Activated CD4-positive, alpha-beta T cell treated with anti-CD3 and anti-CD28 coated beads for 36 hours (primary cell): ENCODE measurements around the gene PAQR7. TPM values are rescaled to one million over a fixed set of nuclear protein-coding genes. Genes with fewer than 3 reads are reported as not detected.

ENCODE experiments used
- ATAC-seq: fragments of 200-7000 bp; cut with Tn5 transposase; one replicate; pipeline ENCODE4 v1.10.0; 2021; ENCODE audit warnings: mild to moderate bottlenecking, moderate library complexity
- CTCF ChIA-PET: fragments of 350-600 bp; sonication (Branson Sonifier 250); formaldehyde crosslinking; loops from one replicate; lab custom pipeline; 2021; ENCODE audit warnings: antibody characterized with exemption; lab: Charles Lee
- POLR2A ChIA-PET: fragments of 350-600 bp; sonication (Branson Sonifier 250); formaldehyde crosslinking; loops from one replicate; lab custom pipeline; 2021; ENCODE audit warnings: antibody characterized with exemption, inconsistent platforms; lab: Charles Lee
- DNase-seq: peaks from one replicate; pipeline ENCODE4 v3.0.0-alpha.2; 2020
- H3K27ac Mint-ChIP-seq: one replicate; pipeline ENCODE4 v1.8.0; 2021; ENCODE audit warnings: mixed read lengths
- H3K27me3 Mint-ChIP-seq: one replicate; pipeline ENCODE4 v1.8.0; 2021; ENCODE audit warnings: mixed read lengths
- H3K36me3 Mint-ChIP-seq: one replicate; pipeline ENCODE4 v1.8.0; 2021; ENCODE audit warnings: low read depth, mixed read lengths
- H3K4me1 Mint-ChIP-seq: one replicate; pipeline ENCODE4 v1.8.0; 2021; ENCODE audit warnings: mixed read lengths
- H3K4me3 Mint-ChIP-seq: one replicate; pipeline ENCODE4 v1.8.0; 2021; ENCODE audit warnings: mild to moderate bottlenecking, moderate library complexity, mixed read lengths
- H3K9me3 Mint-ChIP-seq: one replicate; pipeline ENCODE4 v1.8.0; 2021; ENCODE audit warnings: low read depth, mixed read lengths
- intact Hi-C, 2 experiments: fragments of 100-400 bp; cut with DNase I in 1 of 2; cut with micrococcal nuclease in 1 of 2; formaldehyde crosslinking; loops; one replicate each; pipeline versions ENCODE4 v1.14.2 to v1.15.1; 2022 to 2024; cut with DNase I, micrococcal nuclease
- total RNA-seq, 2 experiments: library from RNA; stranded (reverse); gene quantifications; one replicate each; pipeline ENCODE4 v1.2.3, GENCODE V29; 2021

The PAQR7 gene
- total RNA-seq, 2 experiments from 2014 or later = 3.9 to 4.4 TPM

DNA sequence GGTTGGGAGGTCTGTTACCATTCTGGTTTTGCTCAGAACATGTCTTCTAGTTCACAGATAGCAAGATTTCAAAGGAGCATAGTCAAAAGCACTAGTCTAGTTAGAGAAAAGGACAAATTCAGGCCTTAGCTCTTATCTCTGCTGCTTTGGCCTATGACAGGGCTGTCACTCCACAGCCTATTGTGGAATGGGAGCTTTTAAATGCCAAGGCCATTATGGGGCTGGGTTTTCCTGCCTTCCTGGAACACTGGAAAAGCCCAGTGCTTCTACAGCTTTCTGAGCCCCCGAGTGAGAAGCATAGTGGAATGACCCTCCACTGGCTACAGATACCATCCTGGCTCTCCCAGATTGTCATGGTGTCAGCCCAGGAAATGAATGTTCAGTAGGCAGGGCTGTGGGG is 46.5 kb downstream of the PAQR7 start:
- intact Hi-C loops = no loop called here
- DNase-seq (no peak), ATAC-seq (no peak)
- Mint-ChIP-seq H3K36me3 (peaks cover 37% of the 10 kb centered on the region), H3K9me3 (no peaks in the 10 kb centered on the region), H3K27ac (no peak overlapping the region), H3K27me3 (no peaks in the 10 kb centered on the region), H3K4me3 (no peak overlapping the region), H3K4me1 (peaks cover 6% of the 10 kb centered on the region)
- ChIA-PET CTCF (interaction anchor here (0.7 to 0.9 kb wide), 2 partner anchors 17 to 869 kb away, joined by 3 read pairs; no protein-coding TSS in a partner anchor), POLR2A (no interaction called here)

- ChIA-PET CTCF (no interaction called here), POLR2A (interaction anchor here (0.5 kb wide), 1 partner anchor 15 kb away, joined by 7 read pairs; no protein-coding TSS in a partner anchor)
- Mint-ChIP-seq H3K4me3 (no peak overlapping the region), H3K27me3 (no peaks in the 10 kb centered on the region), H3K36me3 (peaks cover 38% of the 10 kb centered on the region), H3K9me3 (no peaks in the 10 kb centered on the region), H3K4me1 (peaks cover 6% of the 10 kb centered on the region), H3K27ac (no peak overlapping the region)
- ATAC-seq = no peak
- intact Hi-C loops = no loop called here
- DNase-seq = no peak
Observed at GRCh38 chr1:25828491-25828890, 47.0 kb downstream of the PAQR7 start.

GRCh38 chr1:25826571-25826970 is 48.9 kb downstream of the PAQR7 start:
- H3K4me3 Mint-ChIP-seq = no peak overlapping the region
- no peak overlapping the region for H3K27ac Mint-ChIP-seq
- no peak for ATAC-seq
- H3K4me1 Mint-ChIP-seq = peaks cover 7% of the 10 kb centered on the region
- CTCF ChIA-PET = interaction anchor here (0.9 kb wide), 1 partner anchor 16 kb away, joined by 3 read pairs; no protein-coding TSS in a partner anchor
- H3K36me3 Mint-ChIP-seq = peaks cover 28% of the 10 kb centered on the region
- no peak for DNase-seq
- POLR2A ChIA-PET = interaction anchor here (0.6 kb wide), 1 partner anchor 1966 kb away, joined by 3 read pairs; no protein-coding TSS in a partner anchor
- intact Hi-C loops = no loop called here
- no peaks in the 10 kb centered on the region for H3K9me3 Mint-ChIP-seq
- no peaks in the 10 kb centered on the region for H3K27me3 Mint-ChIP-seq

- Mint-ChIP-seq H3K4me3 (no peak overlapping the region), H3K27me3 (no peaks in the 10 kb centered on the region), H3K4me1 (peaks cover 15% of the 10 kb centered on the region), H3K9me3 (no peaks in the 10 kb centered on the region), H3K27ac (no peak overlapping the region), H3K36me3 (peaks cover 25% of the 10 kb centered on the region)
- CTCF ChIA-PET = interaction anchor here (0.6 kb wide), 2 partner anchors 286 to 347 kb away, joined by 3 read pairs; no protein-coding TSS in a partner anchor
- no peak for DNase-seq
- POLR2A ChIA-PET = no interaction called here
- intact Hi-C loops = no loop called here
- ATAC-seq = no peak
Observed at GRCh38 chr1:25825605-25826004, 49.9 kb downstream of the PAQR7 start.

DNA sequence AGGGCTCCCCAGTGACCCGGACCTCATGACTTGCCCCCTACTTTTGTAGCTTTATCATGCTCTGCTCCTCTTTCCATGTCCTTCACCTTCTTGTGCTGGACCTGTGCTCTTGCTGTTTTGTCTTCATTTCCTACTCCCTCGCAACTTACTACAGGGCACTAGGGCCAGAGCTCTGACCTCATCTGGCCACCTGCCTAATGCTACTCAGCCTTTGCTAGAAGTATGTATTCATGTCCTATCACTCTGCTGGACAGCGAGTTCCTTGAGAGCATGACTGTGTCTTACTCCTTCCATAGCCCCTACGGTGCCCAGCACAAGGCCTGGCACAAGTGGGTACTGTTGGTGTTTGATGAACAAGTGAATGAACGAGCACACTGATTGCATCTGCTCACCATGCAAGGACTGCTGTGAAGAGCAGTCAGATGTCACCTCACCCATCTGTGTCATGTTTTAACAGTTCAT is 53.8 kb downstream of the PAQR7 start:
- POLR2A ChIA-PET = no interaction called here
- ATAC-seq = no peak
- intact Hi-C loops = loop anchor here in 1 of 2 experiments (2.0 kb wide), 1 partner anchor 73 kb away; no protein-coding TSS in a partner anchor
- Mint-ChIP-seq H3K36me3 (peaks cover 8% of the 10 kb centered on the region), H3K4me1 (peaks cover 30% of the 10 kb centered on the region), H3K4me3 (peak overlapping the region; percentile 87), H3K27me3 (no peaks in the 10 kb centered on the region), H3K27ac (peak overlapping the region; percentile 53), H3K9me3 (no peaks in the 10 kb centered on the region)
- DNase-seq = no peak
- CTCF ChIA-PET = interaction anchor here (0.5 to 0.7 kb wide), 2 partner anchors 299 to 573 kb away, joined by 3 read pairs; no protein-coding TSS in a partner anchor

GRCh38 chr1:25821112-25821476 is 54.4 kb downstream of the PAQR7 start:
- CTCF ChIA-PET = no interaction called here
- peaks cover 5% of the 10 kb centered on the region for H3K36me3 Mint-ChIP-seq
- peak overlapping the region; percentile 87 for H3K4me3 Mint-ChIP-seq
- no peaks in the 10 kb centered on the region for H3K27me3 Mint-ChIP-seq
- H3K4me1 Mint-ChIP-seq = peaks cover 33% of the 10 kb centered on the region
- ATAC-seq (no peak), DNase-seq (no peak)
- intact Hi-C loops = loop anchor here in 1 of 2 experiments (2.0 kb wide), 1 partner anchor 74 kb away; no protein-coding TSS in a partner anchor
- peak overlapping the region; percentile 91 for H3K27ac Mint-ChIP-seq
- POLR2A ChIA-PET = no interaction called here
- no peaks in the 10 kb centered on the region for H3K9me3 Mint-ChIP-seq

GRCh38 chr1:25820247-25821111 is 55.0 kb downstream of the PAQR7 start:
- CTCF ChIA-PET = interaction anchor here (0.6 to 1.5 kb wide), 8 partner anchors 32 to 297 kb away, joined by 3 to 5 read pairs (median 4); partner anchors contain the start of gene PAFAH2
- Mint-ChIP-seq H3K27me3 (no peaks in the 10 kb centered on the region), H3K36me3 (peaks cover 4% of the 10 kb centered on the region), H3K27ac (peak overlapping the region; percentile 91), H3K4me1 (peaks cover 33% of the 10 kb centered on the region), H3K9me3 (no peaks in the 10 kb centered on the region), H3K4me3 (peak overlapping the region; percentile 87)
- POLR2A ChIA-PET = interaction anchor here (0.6 to 1.1 kb wide), 3 partner anchors 84 to 212 kb away, joined by 3 read pairs; no protein-coding TSS in a partner anchor
- intact Hi-C loops = loop anchor here in 1 of 2 experiments (1.0 to 2.0 kb wide), 6 partner anchors 39 to 390 kb away; partner anchors contain the start of genes AUNIP, MACO1, PAFAH2 and PAQR7
- DNase-seq (peak; percentile 87), ATAC-seq (peak; percentile 74)

GRCh38 chr1:25819491-25820246 is 55.8 kb downstream of the PAQR7 start, which contains the start of gene MTFR1L:
MTFR1L (plus strand) TSS chr1:25819954; CDS start chr1:25823105, 3,151 bp downstream.
- Mint-ChIP-seq H3K4me3 (peak within 1 kb of the TSS; percentile 87), H3K27me3 (no peaks in the 10 kb centered on the region), H3K4me1 (peaks cover 33% of the 10 kb centered on the region), H3K27ac (peak within 1 kb of the TSS; percentile 93), H3K36me3 (peaks cover 4% of the 10 kb centered on the region), H3K9me3 (no peaks in the 10 kb centered on the region)
- intact Hi-C loops = loop anchor here (1.0 to 10.0 kb wide), 12 partner anchors 40 to 575 kb away; partner anchors contain the start of genes PAFAH2 (in 2 of the 2), AUNIP (in 1 of the 2), LDLRAP1 (in 1 of the 2) and MACO1 (in 1 of the 2)
- CTCF ChIA-PET = interaction anchor here (0.6 to 1.5 kb wide), 9 partner anchors 33 to 300 kb away, joined by 3 to 5 read pairs (median 3); partner anchors contain the start of gene PAFAH2
- ATAC-seq = peak; percentile 92
- DNase-seq = peak; percentile 97
- POLR2A ChIA-PET = interaction anchor here (0.6 to 1.1 kb wide), 5 partner anchors 58 to 417 kb away, joined by 3 to 4 read pairs (median 3); no protein-coding TSS in a partner anchor

GRCh38 chr1:25818569-25818968 is 56.9 kb downstream of the PAQR7 start:
- DNase-seq (no peak), ATAC-seq (no peak)
- Mint-ChIP-seq H3K27ac (peak overlapping the region; percentile 93), H3K36me3 (peaks cover 2% of the 10 kb centered on the region), H3K9me3 (no peaks in the 10 kb centered on the region), H3K4me1 (peaks cover 33% of the 10 kb centered on the region), H3K4me3 (peak overlapping the region; percentile 87), H3K27me3 (no peaks in the 10 kb centered on the region)
- ChIA-PET POLR2A (no interaction called here), CTCF (interaction anchor here (0.7 to 1.0 kb wide), 2 partner anchors 179 to 200 kb away, joined by 3 to 4 read pairs; partner anchors contain the start of gene PAFAH2)
- intact Hi-C loops = loop anchor here (2.0 to 10.0 kb wide), 4 partner anchors 180 to 574 kb away; partner anchors contain the start of genes PAFAH2 (in 1 of the 2), RHCE (in 1 of the 2), RSRP1 (in 1 of the 2) and TMEM50A (in 1 of the 2)

GRCh38 chr1:25817840-25818501 is 57.5 kb downstream of the PAQR7 start:
- ChIA-PET CTCF (interaction anchor here (0.7 to 1.0 kb wide), 2 partner anchors 180 to 199 kb away, joined by 3 to 4 read pairs; partner anchors contain the start of gene PAFAH2), POLR2A (no interaction called here)
- H3K27me3 Mint-ChIP-seq = no peaks in the 10 kb centered on the region
- ATAC-seq = no peak
- peak overlapping the region; percentile 87 for H3K4me3 Mint-ChIP-seq
- intact Hi-C loops = loop anchor here (2.0 to 10.0 kb wide), 4 partner anchors 181 to 573 kb away; partner anchors contain the start of genes PAFAH2 (in 1 of the 2), RHCE (in 1 of the 2), RSRP1 (in 1 of the 2) and TMEM50A (in 1 of the 2)
- DNase-seq = no peak
- H3K27ac Mint-ChIP-seq = peak overlapping the region; percentile 75
- H3K36me3 Mint-ChIP-seq = peaks cover 2% of the 10 kb centered on the region
- H3K9me3 Mint-ChIP-seq = no peaks in the 10 kb centered on the region
- peaks cover 33% of the 10 kb centered on the region for H3K4me1 Mint-ChIP-seq
